RPMI8226 (cell line): ENCODE data around the gene ETF1.

Source experiments
- DNase-seq: peaks from one replicate; pipeline ENCODE4 v3.0.0-alpha.2; 2015

The ETF1 gene

GRCh38 chr5:138542956-138543729 lies at the start of gene ETF1:
Gene ETF1 (minus strand): TSS chr5:138543236. CDS start chr5:138542918, 318 bp downstream.
- peak; percentile 99 for DNase-seq

DNA sequence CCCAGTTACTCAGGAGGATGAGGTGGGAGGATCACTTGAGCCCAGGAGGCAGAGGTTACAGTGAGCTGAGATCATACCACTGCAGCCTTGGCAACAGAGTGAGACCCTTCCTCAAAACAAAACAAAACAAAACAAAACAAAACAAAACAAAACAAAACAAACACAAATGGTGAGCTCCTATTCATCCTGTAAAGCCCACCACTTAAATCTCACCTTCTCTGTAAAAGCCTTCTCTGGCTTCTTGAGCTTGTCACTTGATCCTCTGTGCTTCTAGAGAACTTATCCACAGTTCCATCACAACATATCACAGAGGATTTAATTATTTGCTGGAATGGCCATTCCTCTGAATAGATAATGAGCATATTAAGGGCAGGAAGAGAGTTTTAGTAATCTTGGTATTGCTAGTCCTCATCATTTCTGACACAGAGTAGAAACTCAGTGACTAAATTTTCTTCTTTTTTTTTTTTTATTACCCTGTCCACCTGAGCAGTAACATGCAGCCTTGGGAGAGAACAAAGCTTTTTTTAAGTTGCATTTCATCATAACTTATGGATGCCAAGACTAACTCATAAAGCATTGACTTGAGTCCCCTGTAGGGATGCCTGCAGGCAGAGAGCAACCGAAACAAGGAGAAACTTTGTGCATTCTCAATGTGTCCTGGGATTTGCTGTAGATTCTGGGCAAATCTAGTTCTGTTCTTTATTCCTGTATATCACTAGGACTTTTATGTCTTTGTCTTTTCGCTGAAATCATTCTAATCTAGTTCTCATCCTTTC lies 45.2 kb upstream of the ETF1 start:
- DNase-seq, result no peak

- DNase-seq, result no peak
Measured at GRCh38 chr5:138585157-138585556, 42.1 kb upstream of the ETF1 start.

GRCh38 chr5:138583984-138584637 lies 41.1 kb upstream of the ETF1 start:
- no peak for DNase-seq

DNA sequence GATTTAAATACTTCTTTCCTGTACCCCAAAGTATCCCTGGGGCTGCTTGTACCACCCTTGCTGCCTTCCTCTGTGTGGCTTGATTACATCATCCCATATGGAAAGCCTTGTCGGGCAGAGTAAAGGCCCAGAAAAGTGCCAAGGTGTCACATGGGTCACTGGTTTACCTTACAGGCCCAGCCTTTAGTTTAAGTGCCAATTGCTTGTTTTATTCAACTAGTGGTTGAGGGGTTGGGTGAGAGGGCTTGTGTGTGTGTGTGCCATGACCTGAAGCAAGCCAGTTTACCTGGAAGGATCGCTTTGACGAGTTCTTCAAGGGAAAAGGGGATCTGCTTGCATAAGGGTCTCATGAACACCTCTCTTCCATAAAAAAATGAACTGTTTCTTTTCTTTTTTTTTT lies 39.9 kb upstream of the ETF1 start:
- no peak for DNase-seq

DNA sequence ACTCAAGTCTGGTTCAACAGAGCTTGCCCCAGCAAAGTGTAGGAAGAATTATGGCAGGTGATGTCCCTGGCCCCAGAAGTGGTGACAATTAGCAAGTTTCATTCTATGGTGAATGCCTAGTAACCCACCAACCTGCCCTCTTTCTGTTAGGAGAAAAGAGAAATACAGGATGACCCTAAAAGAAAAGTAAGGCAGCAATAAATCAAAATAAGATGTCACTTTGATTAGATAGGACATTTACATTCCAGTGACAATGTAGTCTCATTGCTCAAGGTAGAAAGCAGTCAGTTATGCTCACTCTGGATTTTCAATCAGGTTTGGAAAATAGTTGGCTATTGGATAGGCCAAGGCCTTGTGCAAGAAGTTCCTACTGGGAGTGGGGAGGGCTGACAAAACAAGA lies 37.7 kb upstream of the ETF1 start:
- DNase-seq, result no peak

DNA sequence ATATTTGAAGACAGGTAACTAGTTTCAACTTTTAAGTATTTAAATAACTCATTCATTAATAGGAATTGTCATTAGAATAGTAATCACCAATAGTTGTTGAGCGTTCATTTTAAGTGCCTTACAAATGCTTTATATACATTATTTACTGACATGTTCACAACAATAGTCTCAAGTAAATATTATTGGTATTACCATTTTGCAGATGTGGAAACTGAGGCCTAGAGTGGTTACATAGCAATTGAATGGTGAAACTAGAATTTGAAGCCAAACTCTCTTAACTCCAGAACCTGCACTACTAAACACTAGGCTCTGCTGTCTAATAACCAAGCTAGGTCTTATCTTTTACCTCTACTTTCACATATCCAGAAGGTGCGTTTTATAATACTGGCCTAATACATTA lies 37.0 kb upstream of the ETF1 start:
- no peak for DNase-seq

GRCh38 chr5:138579517-138579863 lies 36.5 kb upstream of the ETF1 start:
- DNase-seq, result no peak

- DNase-seq, result no peak
Measured at GRCh38 chr5:138577452-138577851, 34.4 kb upstream of the ETF1 start.

DNA sequence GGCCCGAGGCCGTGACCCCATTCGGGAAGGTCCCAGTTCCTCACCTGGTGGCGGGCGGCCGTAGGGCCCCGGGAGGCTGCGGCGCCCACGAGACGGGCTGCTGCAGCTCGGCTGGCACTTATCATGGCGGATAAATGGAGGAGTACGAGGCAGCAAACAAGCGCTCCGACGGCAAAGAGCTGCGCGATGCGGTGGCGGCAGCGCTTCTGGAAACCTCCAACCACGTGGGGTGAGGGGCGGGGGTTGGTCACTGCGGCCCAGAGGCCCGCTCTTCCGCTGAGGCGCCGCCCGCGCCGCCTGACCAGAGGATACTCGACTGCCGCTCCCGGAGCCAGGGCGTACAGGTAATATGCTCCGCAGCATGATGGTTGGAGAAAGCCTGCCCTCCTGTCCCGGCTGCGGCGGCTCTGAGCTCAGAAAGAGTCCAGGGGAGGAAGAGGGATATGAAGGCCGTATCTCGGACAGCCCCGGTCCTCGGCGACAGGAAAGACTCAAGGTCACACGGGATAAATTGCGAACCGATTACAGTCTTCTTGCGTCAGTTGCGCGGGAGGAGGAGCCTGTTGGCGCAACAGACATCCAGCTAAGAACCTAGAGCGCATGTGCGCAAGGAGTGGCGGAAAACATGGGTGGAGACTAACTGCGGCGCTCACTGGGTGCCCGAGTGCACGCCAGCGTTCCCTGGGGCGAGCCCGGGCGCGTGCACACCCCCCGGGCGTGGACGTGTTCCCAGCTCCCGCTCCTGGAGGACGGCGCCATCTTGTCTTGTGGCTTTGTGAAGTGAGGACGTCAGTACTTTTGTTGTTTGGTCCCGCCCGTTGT lies 32.4 kb upstream of the ETF1 start, which contains the start of gene HSPA9:
HSPA9 (minus strand) TSS at position 208 of the 822 bp plus-strand sequence; CDS start at position 125, 83 bp downstream.
- peak; percentile 99 for DNase-seq

GRCh38 chr5:138574744-138575193 lies 31.7 kb upstream of the ETF1 start:
- no peak for DNase-seq

- DNase-seq, result no peak
Measured at GRCh38 chr5:138573949-138574670, 31.1 kb upstream of the ETF1 start.

DNA sequence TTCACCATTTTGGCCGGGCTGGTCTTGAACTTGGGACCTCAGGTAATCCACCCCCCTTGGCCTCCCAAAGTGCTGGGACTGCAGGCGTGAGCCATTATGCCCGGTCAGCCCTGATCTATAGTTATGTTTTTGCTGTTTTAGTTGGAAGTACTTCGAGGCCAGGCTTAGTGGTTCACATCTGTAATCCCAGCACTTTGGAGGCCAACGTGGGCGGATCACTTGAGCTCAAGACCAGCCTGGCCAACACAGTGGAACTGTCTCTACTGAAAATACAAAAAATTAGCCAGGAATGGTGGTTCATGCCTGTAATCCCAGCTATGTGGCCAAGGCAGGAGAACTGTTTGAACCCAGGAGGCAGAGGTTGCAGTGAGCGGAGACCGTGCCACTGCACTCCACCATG lies 30.2 kb upstream of the ETF1 start:
- DNase-seq, result no peak

DNA sequence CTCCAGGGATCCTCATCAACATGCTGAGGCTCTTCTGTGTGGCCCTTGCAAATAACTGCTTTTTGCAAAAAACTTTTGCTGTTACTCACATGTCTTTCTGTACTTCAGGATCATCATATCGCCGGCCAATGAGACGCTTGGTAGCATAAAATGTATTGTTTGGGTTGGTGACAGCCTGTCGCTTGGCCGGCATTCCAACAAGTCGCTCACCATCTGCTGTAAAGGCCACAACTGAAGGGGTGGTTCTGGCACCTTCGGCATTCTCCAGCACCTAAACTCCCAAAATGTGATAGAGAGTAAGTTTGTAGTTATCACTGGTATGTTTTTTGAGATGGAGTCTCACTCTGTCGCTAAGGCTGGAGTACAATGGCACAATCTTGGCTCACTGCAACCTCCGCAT lies 27.8 kb upstream of the ETF1 start:
- no peak for DNase-seq

- no peak for DNase-seq
Measured at GRCh38 chr5:138569782-138570181, 26.7 kb upstream of the ETF1 start.

DNA sequence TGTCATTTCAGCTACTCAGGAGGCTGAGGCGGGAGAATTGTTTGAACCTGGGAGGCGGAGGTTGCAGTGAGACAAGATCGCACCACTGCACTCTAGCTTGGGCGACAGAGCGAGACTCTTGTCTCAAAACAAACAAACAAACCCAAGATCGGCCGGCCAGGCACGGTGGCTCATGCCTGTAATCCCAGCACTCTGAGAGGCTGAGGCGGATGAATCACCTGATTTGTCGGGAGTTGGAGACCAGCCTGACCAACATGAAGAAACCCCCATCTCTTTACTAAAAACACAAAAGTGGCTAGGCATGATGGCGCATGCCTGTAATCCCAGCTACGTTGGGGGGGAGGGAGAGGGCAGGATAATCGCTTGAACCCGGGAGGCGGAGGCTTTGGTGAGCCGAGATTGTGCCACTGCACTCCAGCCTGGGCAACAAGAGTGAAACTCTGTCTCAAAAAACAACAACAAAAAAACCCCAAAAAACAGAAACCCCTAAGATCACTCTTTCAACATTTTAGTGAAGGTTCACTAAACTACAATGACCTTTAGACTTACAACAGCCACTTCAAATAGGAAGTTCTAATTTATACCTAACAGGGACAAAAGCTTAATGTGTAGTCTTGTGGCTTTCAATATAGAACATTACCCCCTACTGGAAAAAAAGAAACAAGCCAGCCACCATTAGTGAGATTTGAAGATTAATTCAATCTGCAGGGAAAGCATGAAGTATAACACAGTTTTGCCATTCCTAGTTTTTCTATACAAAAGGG lies 25.2 kb upstream of the ETF1 start:
- DNase-seq, result no peak

- no peak for DNase-seq
Measured at GRCh38 chr5:138566792-138567191, 23.8 kb upstream of the ETF1 start.

DNA sequence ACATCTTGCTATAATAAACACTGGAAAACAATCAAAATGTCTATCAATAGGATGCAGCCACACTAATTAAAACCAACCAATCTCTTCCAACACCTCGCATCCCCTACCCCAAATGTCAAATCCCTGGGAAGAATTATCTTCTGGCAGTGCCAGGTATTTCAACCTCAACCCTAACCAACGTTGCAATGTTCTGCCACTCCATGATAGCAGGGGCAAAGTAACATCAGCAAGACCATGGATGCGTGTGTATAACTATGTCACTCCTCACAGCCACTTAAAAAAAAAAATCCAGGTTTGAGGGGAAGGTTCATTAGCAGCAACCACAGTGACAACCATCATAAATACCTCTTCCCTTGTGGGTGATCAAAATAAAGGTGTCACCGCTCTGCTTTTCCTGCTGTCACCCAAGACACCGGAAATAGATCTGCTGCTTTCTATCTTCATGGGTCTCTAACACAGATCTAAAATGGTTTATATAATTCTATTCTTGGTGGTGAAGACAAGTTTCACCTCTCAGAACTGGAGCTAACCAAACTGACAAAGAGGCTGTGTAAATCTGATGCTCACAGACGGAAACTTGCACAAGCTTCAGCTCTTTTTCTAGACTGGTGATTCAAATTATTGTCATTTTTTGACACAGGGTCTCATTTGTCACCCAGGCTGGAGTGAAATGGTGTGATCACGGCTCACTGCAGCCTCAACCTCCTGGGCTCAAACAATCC lies 22.2 kb upstream of the ETF1 start:
- DNase-seq, result no peak

DNA sequence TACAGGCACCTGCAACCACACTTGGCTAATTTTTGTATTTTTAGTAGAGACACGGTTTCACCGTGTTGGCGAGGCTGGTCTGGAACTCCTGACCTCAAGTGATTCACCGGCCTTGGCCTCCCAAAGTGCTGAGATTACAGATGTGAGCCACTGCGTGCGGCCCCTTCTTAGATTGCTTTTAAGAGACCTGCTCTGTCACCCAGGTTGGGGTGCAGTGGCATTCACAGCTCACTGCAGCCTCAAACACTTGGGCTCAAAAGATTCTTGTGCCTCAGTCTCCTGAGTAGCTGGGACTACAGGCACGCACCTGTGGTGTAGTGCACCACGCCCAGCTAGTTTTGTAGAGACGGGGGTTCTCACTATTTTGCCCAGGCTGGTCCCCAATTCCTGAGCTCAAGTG lies 21.2 kb upstream of the ETF1 start:
- DNase-seq, result no peak

- DNase-seq, result no peak
Measured at GRCh38 chr5:138563340-138564118, 20.5 kb upstream of the ETF1 start.
